Measurements from ENCODE around the gene TGFB1I1. TPM values are rescaled to one million over a fixed set of nuclear protein-coding genes. Genes with fewer than 3 reads are reported as not detected.

TGFB1I1 gene
- total and polyA plus RNA-seq, 2 of the 13 experiments (the other 11 are each of a cell fraction or from before 2014, with no cell fraction given), result 0.80 to 2.9 TPM

- TF ChIP-seq ZNF747 (CRISPR knock-in tag; IDR thresholded peaks at IDR 0.05; ENCODE audit: borderline replicate concordance) (no peak), POLR2AphosphoS5 (IDR thresholded peaks at IDR 0.05; ENCODE audit: low read depth, low read length) (peak; percentile 34; the same call in 1 of the 2 replicates), ZNF296 (CRISPR knock-in tag; conservative IDR thresholded peaks at IDR 0.05) (no peak), BRF2 (CRISPR knock-in tag; IDR thresholded peaks at IDR 0.05) (no peak), MTA3 (CRISPR knock-in tag; IDR thresholded peaks at IDR 0.05) (no peak), IKZF4 (CRISPR knock-in tag; IDR thresholded peaks at IDR 0.05; ENCODE audit: borderline replicate concordance, low read depth, not compliant biosample characterization) (no peak), ATRX (CRISPR knock-in tag; IDR thresholded peaks at IDR 0.05; ENCODE audit: borderline replicate concordance) (no peak), HMGA1 (CRISPR knock-in tag; conservative IDR thresholded peaks at IDR 0.05) (no peak), AGO2 (optimal IDR thresholded peaks at IDR 0.05; ENCODE audit: low read depth, low read length) (peak; percentile 61), POLR2A (IDR thresholded peaks at IDR 0.05; ENCODE audit: insufficient read depth in 1 of 2, low read depth in 2 of 2, low read length in 2 of 2) (0 out of 4 replicates have a peak, but pooled peaks have one; percentile 7 to 25), HDAC6 (IDR thresholded peaks at IDR 0.05; ENCODE audit: low read depth, low read length) (no peak), THAP11 (CRISPR knock-in tag; IDR thresholded peaks at IDR 0.05) (no peak), SPEN (CRISPR knock-in tag; IDR thresholded peaks at IDR 0.05; ENCODE audit: low read depth) (no peak), RBAK (CRISPR knock-in tag; IDR thresholded peaks at IDR 0.05) (no peak), HDAC1 (CRISPR knock-in tag; IDR thresholded peaks at IDR 0.05) (no peak), RBFOX2 (IDR thresholded peaks at IDR 0.05; ENCODE audit: low read depth, low read length) (0 out of 2 replicates have a peak, but pooled peaks have one; percentile 30)
- Histone ChIP-seq H3K4me3 (replicated peaks in 1 of 3; ENCODE audit: insufficient read depth in 1 of 3, low read depth in 2 of 3, low read length in 3 of 3) (no peak overlapping the region), H3K27me3 (ENCODE audit: control insufficient read depth in 1 of 2, insufficient read depth in 2 of 2, low read length in 2 of 2) (no peaks in the 10 kb centered on the region), H3K36me3 (replicated peaks in 1 of 2; ENCODE audit: control insufficient read depth in 1 of 2, insufficient read depth in 2 of 2, low read length in 2 of 2) (peaks cover 18 to 45% of the 10 kb centered on the region in 2 experiments), H2AFZ (ENCODE audit: low read length) (no peak overlapping the region), H4K20me1 (ENCODE audit: insufficient read depth, low read length) (no peaks in the 10 kb centered on the region), H3K9ac (ENCODE audit: insufficient read depth, low read depth, low read length) (no peak overlapping the region), H3K4me1 (ENCODE audit: insufficient read depth, low read length) (peaks cover 6% of the 10 kb centered on the region), H3K9me3 (ENCODE audit: low read length) (no peaks in the 10 kb centered on the region), H3K79me2 (ENCODE audit: insufficient read depth, low read length) (no peaks in the 10 kb centered on the region), H3K27ac (ENCODE audit: extremely low read length, insufficient read depth, low read length) (no peak overlapping the region), H3K4me2 (ENCODE audit: low read depth, low read length) (no peak overlapping the region)
- DNase-seq (ENCODE audit: low spot score) (no peak), ATAC-seq (no peak), FAIRE-seq (no peak)
- ChIA-PET POLR2A (interaction anchor here (0.7 to 2.9 kb wide), 6 partner anchors 11 to 36 kb away, joined by 3 to 8 read pairs (median 4); partner anchors contain the start of gene RUSF1), CTCF (ENCODE audit: low intra/inter-chr PET ratio, low total read pairs) (no interaction called here)
- in situ Hi-C loops (cut with HindIII; ENCODE audit: extremely low pct_ligation_motif_present, low pct_unique_long_range_greater_than_20kb), result no loop called here
- BruUV-seq (replicated peaks), result no TSS peak
- intact Hi-C loops (cut with micrococcal nuclease; ENCODE audit: unreplicated experiment), result no loop called here
- WGBS (ENCODE audit: low lambda C conversion rate), result 97% methylated on average over 22 of the region's 22 CpGs
Observed at GRCh38 chr16:31489616-31490584, 17.9 kb downstream of the TGFB1I1 start.
